ENCODE data around the gene DPPA2.

The DPPA2 gene

GRCh38 chr3:109339714-109340648 is 23.7 kb upstream of the DPPA2 start:
- Histone ChIP-seq H3K9ac (ENCODE audit: low read length) (no peak overlapping the region), H3K9me3 (ENCODE audit: low read length) (no peaks in the 10 kb centered on the region), H3K4me1 (ENCODE audit: insufficient read depth, low read length) (no peaks in the 10 kb centered on the region), H3K27ac (ENCODE audit: low read depth, low read length) (no peak overlapping the region), H3K36me3 (ENCODE audit: insufficient read depth, low read length) (no peaks in the 10 kb centered on the region), H3K27me3 (ENCODE audit: control insufficient read depth in 1 of 2, insufficient read depth in 2 of 2, low read length in 2 of 2) (no peaks in the 10 kb centered on the region), H3K4me3 (ENCODE audit: low read depth in 1 of 2, low read length in 2 of 2) (no peak overlapping the region)

GRCh38 chr3:109339197-109339596 is 22.9 kb upstream of the DPPA2 start:
- Histone ChIP-seq H3K9ac (ENCODE audit: low read length) (no peak overlapping the region), H3K4me3 (ENCODE audit: low read depth in 1 of 2, low read length in 2 of 2) (no peak overlapping the region), H3K36me3 (ENCODE audit: insufficient read depth, low read length) (no peaks in the 10 kb centered on the region), H3K27me3 (ENCODE audit: control insufficient read depth in 1 of 2, insufficient read depth in 2 of 2, low read length in 2 of 2) (no peaks in the 10 kb centered on the region), H3K27ac (ENCODE audit: low read depth, low read length) (no peak overlapping the region), H3K9me3 (ENCODE audit: low read length) (no peaks in the 10 kb centered on the region), H3K4me1 (ENCODE audit: insufficient read depth, low read length) (no peaks in the 10 kb centered on the region)

- Histone ChIP-seq H3K27me3 (ENCODE audit: control insufficient read depth in 1 of 2, insufficient read depth in 2 of 2, low read length in 2 of 2) (no peaks in the 10 kb centered on the region), H3K27ac (ENCODE audit: low read depth, low read length) (no peak overlapping the region), H3K9me3 (ENCODE audit: low read length) (no peaks in the 10 kb centered on the region), H3K4me3 (ENCODE audit: low read depth in 1 of 2, low read length in 2 of 2) (no peak overlapping the region), H3K4me1 (ENCODE audit: insufficient read depth, low read length) (no peaks in the 10 kb centered on the region), H3K36me3 (ENCODE audit: insufficient read depth, low read length) (no peaks in the 10 kb centered on the region), H3K9ac (ENCODE audit: low read length) (no peak overlapping the region)
Observed at GRCh38 chr3:109338322-109338721, 22.0 kb upstream of the DPPA2 start.

GRCh38 chr3:109337393-109337792 is 21.1 kb upstream of the DPPA2 start, which contains the start of gene DPPA4:
Gene DPPA4, minus strand, starts transcription at chr3:109337546. Its CDS starts 29 bp downstream, at chr3:109337517.
- peak within 1 kb of the TSS; percentile 31 to 47 for H3K4me3 ChIP-seq (ENCODE audit: low read depth in 1 of 2, low read length in 2 of 2)
- H3K9me3 ChIP-seq (ENCODE audit: low read length): no peaks in the 10 kb centered on the region
- no peak within 1 kb of the TSS for H3K9ac ChIP-seq (ENCODE audit: low read length)
- no peaks in the 10 kb centered on the region for H3K27me3 ChIP-seq (ENCODE audit: control insufficient read depth in 1 of 2, insufficient read depth in 2 of 2, low read length in 2 of 2)
- no peaks in the 10 kb centered on the region for H3K36me3 ChIP-seq (ENCODE audit: insufficient read depth, low read length)
- H3K27ac ChIP-seq (ENCODE audit: low read depth, low read length): no peak within 1 kb of the TSS
- no peaks in the 10 kb centered on the region for H3K4me1 ChIP-seq (ENCODE audit: insufficient read depth, low read length)

GRCh38 chr3:109336291-109336861 is 20.1 kb upstream of the DPPA2 start:
- H3K4me3 ChIP-seq (ENCODE audit: low read depth in 1 of 2, low read length in 2 of 2): peak overlapping the region; percentile 31 to 47
- no peak overlapping the region for H3K27ac ChIP-seq (ENCODE audit: low read depth, low read length)
- H3K9ac ChIP-seq (ENCODE audit: low read length): no peak overlapping the region
- no peaks in the 10 kb centered on the region for H3K9me3 ChIP-seq (ENCODE audit: low read length)
- no peaks in the 10 kb centered on the region for H3K27me3 ChIP-seq (ENCODE audit: control insufficient read depth in 1 of 2, insufficient read depth in 2 of 2, low read length in 2 of 2)
- no peaks in the 10 kb centered on the region for H3K4me1 ChIP-seq (ENCODE audit: insufficient read depth, low read length)
- no peaks in the 10 kb centered on the region for H3K36me3 ChIP-seq (ENCODE audit: insufficient read depth, low read length)

GRCh38 chr3:109334572-109334971 is 18.3 kb upstream of the DPPA2 start:
- Histone ChIP-seq H3K36me3 (ENCODE audit: insufficient read depth, low read length) (no peaks in the 10 kb centered on the region), H3K4me3 (ENCODE audit: low read depth in 1 of 2, low read length in 2 of 2) (no peak overlapping the region), H3K27me3 (ENCODE audit: control insufficient read depth in 1 of 2, insufficient read depth in 2 of 2, low read length in 2 of 2) (no peaks in the 10 kb centered on the region), H3K4me1 (ENCODE audit: insufficient read depth, low read length) (no peaks in the 10 kb centered on the region), H3K9me3 (ENCODE audit: low read length) (no peaks in the 10 kb centered on the region), H3K27ac (ENCODE audit: low read depth, low read length) (no peak overlapping the region), H3K9ac (ENCODE audit: low read length) (no peak overlapping the region)

GRCh38 chr3:109331692-109332091 is 15.4 kb upstream of the DPPA2 start:
- Histone ChIP-seq H3K36me3 (ENCODE audit: insufficient read depth, low read length) (no peaks in the 10 kb centered on the region), H3K4me3 (ENCODE audit: low read depth in 1 of 2, low read length in 2 of 2) (no peak overlapping the region), H3K9me3 (ENCODE audit: low read length) (no peaks in the 10 kb centered on the region), H3K9ac (ENCODE audit: low read length) (no peak overlapping the region), H3K4me1 (ENCODE audit: insufficient read depth, low read length) (no peaks in the 10 kb centered on the region), H3K27me3 (ENCODE audit: control insufficient read depth in 1 of 2, insufficient read depth in 2 of 2, low read length in 2 of 2) (no peaks in the 10 kb centered on the region), H3K27ac (ENCODE audit: low read depth, low read length) (no peak overlapping the region)

- Histone ChIP-seq H3K4me3 (ENCODE audit: low read depth in 1 of 2, low read length in 2 of 2) (no peak overlapping the region), H3K27me3 (ENCODE audit: control insufficient read depth in 1 of 2, insufficient read depth in 2 of 2, low read length in 2 of 2) (no peaks in the 10 kb centered on the region), H3K27ac (ENCODE audit: low read depth, low read length) (no peak overlapping the region), H3K9ac (ENCODE audit: low read length) (no peak overlapping the region), H3K4me1 (ENCODE audit: insufficient read depth, low read length) (no peaks in the 10 kb centered on the region), H3K9me3 (ENCODE audit: low read length) (no peaks in the 10 kb centered on the region), H3K36me3 (ENCODE audit: insufficient read depth, low read length) (no peaks in the 10 kb centered on the region)
Observed at GRCh38 chr3:109330405-109330804, 14.1 kb upstream of the DPPA2 start.

- no peak overlapping the region for H3K27ac ChIP-seq (ENCODE audit: low read depth, low read length)
- no peak overlapping the region for H3K4me3 ChIP-seq (ENCODE audit: low read depth in 1 of 2, low read length in 2 of 2)
- H3K27me3 ChIP-seq (ENCODE audit: control insufficient read depth in 1 of 2, insufficient read depth in 2 of 2, low read length in 2 of 2): no peaks in the 10 kb centered on the region
- H3K36me3 ChIP-seq (ENCODE audit: insufficient read depth, low read length): no peaks in the 10 kb centered on the region
- no peak overlapping the region for H3K9ac ChIP-seq (ENCODE audit: low read length)
- no peaks in the 10 kb centered on the region for H3K4me1 ChIP-seq (ENCODE audit: insufficient read depth, low read length)
- H3K9me3 ChIP-seq (ENCODE audit: low read length): no peaks in the 10 kb centered on the region
Observed at GRCh38 chr3:109328202-109328601, 11.9 kb upstream of the DPPA2 start.

GRCh38 chr3:109325657-109326056 is 9.3 kb upstream of the DPPA2 start:
- Histone ChIP-seq H3K27me3 (ENCODE audit: control insufficient read depth in 1 of 2, insufficient read depth in 2 of 2, low read length in 2 of 2) (no peaks in the 10 kb centered on the region), H3K27ac (ENCODE audit: low read depth, low read length) (no peak overlapping the region), H3K9me3 (ENCODE audit: low read length) (no peaks in the 10 kb centered on the region), H3K9ac (ENCODE audit: low read length) (no peak overlapping the region), H3K36me3 (ENCODE audit: insufficient read depth, low read length) (no peaks in the 10 kb centered on the region), H3K4me1 (ENCODE audit: insufficient read depth, low read length) (no peaks in the 10 kb centered on the region), H3K4me3 (ENCODE audit: low read depth in 1 of 2, low read length in 2 of 2) (no peak overlapping the region)

- Histone ChIP-seq H3K27ac (ENCODE audit: low read depth, low read length) (no peak overlapping the region), H3K9ac (ENCODE audit: low read length) (no peak overlapping the region), H3K9me3 (ENCODE audit: low read length) (no peaks in the 10 kb centered on the region), H3K4me3 (ENCODE audit: low read depth in 1 of 2, low read length in 2 of 2) (no peak overlapping the region), H3K27me3 (ENCODE audit: control insufficient read depth in 1 of 2, insufficient read depth in 2 of 2, low read length in 2 of 2) (no peaks in the 10 kb centered on the region), H3K36me3 (ENCODE audit: insufficient read depth, low read length) (no peaks in the 10 kb centered on the region), H3K4me1 (ENCODE audit: insufficient read depth, low read length) (no peaks in the 10 kb centered on the region)
Observed at GRCh38 chr3:109325109-109325508, 8.8 kb upstream of the DPPA2 start.
